Amniotic stem cell (primary cell): Measurements from ENCODE around the gene BACH2.
"Not testable (repeated sequence)": the region's sequence is repeated elsewhere in the genome, so short reads cannot be mapped to it uniquely, and the experiment has no call there.

Experiments used
- DNase-seq: peaks from one replicate; lab custom pipeline; 2025; lab: John Stamatoyannopoulos, UW

The BACH2 gene

GRCh38 chr6:89992818-89993217 lies 303.8 kb downstream of the BACH2 start:
- DNase-seq, result no peak

GRCh38 chr6:89989742-89990141 lies 306.9 kb downstream of the BACH2 start:
- no peak for DNase-seq

GRCh38 chr6:89987830-89988229 lies 308.8 kb downstream of the BACH2 start:
- DNase-seq, result no peak

- no peak for DNase-seq
Measured at GRCh38 chr6:89987140-89987539, 309.5 kb downstream of the BACH2 start.

GRCh38 chr6:89986650-89987074 lies 310.0 kb downstream of the BACH2 start:
- no peak for DNase-seq

GRCh38 chr6:89985751-89986493 lies 310.7 kb downstream of the BACH2 start:
- DNase-seq, result no peak

- DNase-seq, result no peak
Measured at GRCh38 chr6:89984926-89985750, 311.5 kb downstream of the BACH2 start.

- DNase-seq, result no peak
Measured at GRCh38 chr6:89980353-89980752, 316.3 kb downstream of the BACH2 start.

- no peak for DNase-seq
Measured at GRCh38 chr6:89979481-89980119, 317.0 kb downstream of the BACH2 start.

GRCh38 chr6:89978749-89979145 lies 317.9 kb downstream of the BACH2 start:
- no peak for DNase-seq

- no peak for DNase-seq
Measured at GRCh38 chr6:89977808-89978748, 318.6 kb downstream of the BACH2 start.

GRCh38 chr6:89976694-89977020 lies 320.0 kb downstream of the BACH2 start:
- no peak for DNase-seq

- no peak for DNase-seq
Measured at GRCh38 chr6:89975991-89976693, 320.5 kb downstream of the BACH2 start.

GRCh38 chr6:89975366-89975765 lies 321.3 kb downstream of the BACH2 start:
- no peak for DNase-seq

GRCh38 chr6:89974834-89975233 lies 321.8 kb downstream of the BACH2 start:
- DNase-seq, result no peak

- no peak for DNase-seq
Measured at GRCh38 chr6:89972025-89972381, 324.6 kb downstream of the BACH2 start.

GRCh38 chr6:89971338-89972024 lies 325.2 kb downstream of the BACH2 start:
- not testable (repeated sequence) for DNase-seq

GRCh38 chr6:89970609-89971337 lies 325.9 kb downstream of the BACH2 start:
- DNase-seq, result peak; percentile 20

- no peak for DNase-seq
Measured at GRCh38 chr6:89970072-89970471, 326.6 kb downstream of the BACH2 start.

GRCh38 chr6:89966913-89967312 lies 329.7 kb downstream of the BACH2 start:
- no peak for DNase-seq
